Vagina (tissue), 2 donors: ENCODE measurements around the gene GALNTL6.

Experiments used
- POLR2A ChIP-seq, 2 donors: fragments of 450-650 bp; IDR thresholded peaks; one replicate each; pipeline ENCODE4 v1.6.1; 2017; ENCODE audit warnings: antibody characterized with exemption in 2 of 2, mild to moderate bottlenecking in 2 of 2, moderate library complexity in 2 of 2
- POLR2AphosphoS5 ChIP-seq, 2 donors: sonication (generic); formaldehyde crosslinking; IDR thresholded peaks; one replicate each; pipeline ENCODE4 v1.9.0; 2017; ENCODE audit warnings: antibody characterized with exemption in 2 of 2, mild to moderate bottlenecking in 2 of 2, low read depth in 1 of 2; ENCODE audit not compliant: insufficient read depth in 1 of 2
- TF ChIP-seq, protein P1 (sequence below), 3 experiments: fragments of 450-650 bp in 2 of 3; fragments of 200-600 bp in 1 of 3; sonication (generic) in 1 of 3; IDR thresholded peaks; one replicate each; pipeline ENCODE4 v1.5.1; 2017 to 2019; ENCODE audit warnings: antibody characterized with exemption in 3 of 3, mild to moderate bottlenecking in 2 of 3, moderate library complexity in 2 of 3

DNA sequence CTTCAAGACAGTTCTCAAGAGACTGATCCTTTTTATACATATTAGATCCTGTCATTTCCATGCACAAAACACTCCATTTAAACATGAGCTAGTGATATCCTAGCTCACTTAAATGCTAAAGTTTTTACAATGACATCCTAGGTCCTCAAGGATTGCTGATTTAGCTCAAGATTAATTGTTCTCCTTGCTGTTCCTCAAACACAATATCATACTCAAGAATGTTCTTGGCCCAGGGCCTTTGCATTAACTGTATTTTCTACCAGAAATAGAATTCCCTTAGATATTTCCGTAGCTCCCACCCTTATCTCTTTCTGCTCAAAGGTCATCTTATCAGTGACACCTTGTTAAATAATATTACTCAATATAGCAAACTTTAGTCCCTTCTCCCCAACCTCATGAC is 270.1 kb downstream of the GALNTL6 start:
- TF ChIP-seq POLR2A (IDR thresholded peaks at IDR 0.05) (no peak), POLR2AphosphoS5 (IDR thresholded peaks at IDR 0.05; ENCODE audit: insufficient read depth in 1 of 2, low read depth in 1 of 2) (no peak)
- TF ChIP-seq, protein P1, sequence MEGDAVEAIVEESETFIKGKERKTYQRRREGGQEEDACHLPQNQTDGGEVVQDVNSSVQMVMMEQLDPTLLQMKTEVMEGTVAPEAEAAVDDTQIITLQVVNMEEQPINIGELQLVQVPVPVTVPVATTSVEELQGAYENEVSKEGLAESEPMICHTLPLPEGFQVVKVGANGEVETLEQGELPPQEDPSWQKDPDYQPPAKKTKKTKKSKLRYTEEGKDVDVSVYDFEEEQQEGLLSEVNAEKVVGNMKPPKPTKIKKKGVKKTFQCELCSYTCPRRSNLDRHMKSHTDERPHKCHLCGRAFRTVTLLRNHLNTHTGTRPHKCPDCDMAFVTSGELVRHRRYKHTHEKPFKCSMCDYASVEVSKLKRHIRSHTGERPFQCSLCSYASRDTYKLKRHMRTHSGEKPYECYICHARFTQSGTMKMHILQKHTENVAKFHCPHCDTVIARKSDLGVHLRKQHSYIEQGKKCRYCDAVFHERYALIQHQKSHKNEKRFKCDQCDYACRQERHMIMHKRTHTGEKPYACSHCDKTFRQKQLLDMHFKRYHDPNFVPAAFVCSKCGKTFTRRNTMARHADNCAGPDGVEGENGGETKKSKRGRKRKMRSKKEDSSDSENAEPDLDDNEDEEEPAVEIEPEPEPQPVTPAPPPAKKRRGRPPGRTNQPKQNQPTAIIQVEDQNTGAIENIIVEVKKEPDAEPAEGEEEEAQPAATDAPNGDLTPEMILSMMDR (IDR thresholded peaks at IDR 0.05) = no peak
